ENCODE measurements around the gene AATK.

AATK gene

DNA sequence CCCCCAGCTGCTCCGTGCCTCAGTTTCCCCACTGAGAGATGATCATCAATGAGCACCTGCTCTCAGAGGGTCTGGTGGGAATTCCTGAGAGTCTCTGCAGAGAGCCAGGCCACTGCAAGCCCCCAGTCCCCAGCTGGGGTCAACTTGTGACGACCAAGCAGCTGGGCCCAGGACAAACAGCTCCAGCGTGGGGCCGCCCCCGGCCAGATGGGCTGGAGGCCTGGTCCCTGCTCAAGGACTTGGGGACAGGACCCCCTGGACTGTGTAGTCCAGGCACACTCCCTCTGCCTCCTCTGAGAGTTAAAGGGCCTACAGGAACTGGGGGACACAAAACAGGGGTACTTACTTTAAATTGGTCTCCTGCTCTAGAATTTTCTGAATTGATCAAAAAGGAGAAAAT lies 16.6 kb upstream of the AATK start:
- no peaks in the 10 kb centered on the region for H3K36me3 ChIP-seq (ENCODE audit: control insufficient read depth in 2 of 2, insufficient read depth in 2 of 2, low read length in 2 of 2)
- peaks cover 0 to 4% of the 10 kb centered on the region in 2 donors for H3K27me3 ChIP-seq (ENCODE audit: control insufficient read depth in 2 of 2, insufficient read depth in 2 of 2, low read length in 2 of 2)
- H3K4me3 ChIP-seq (ENCODE audit: low read length in 2 of 2), result no peak overlapping the region
- H3K9me3 ChIP-seq (ENCODE audit: control insufficient read depth in 2 of 2, low read length in 2 of 2), result no peaks in the 10 kb centered on the region
- no peak overlapping the region for H3K9ac ChIP-seq (ENCODE audit: low read depth in 1 of 2, low read length in 2 of 2)
- no peaks in the 10 kb centered on the region for H3K4me1 ChIP-seq (ENCODE audit: control insufficient read depth in 2 of 2, insufficient read depth in 2 of 2, low read length in 2 of 2)
- no peak overlapping the region for H3K27ac ChIP-seq (ENCODE audit: low read depth in 2 of 2, low read length in 2 of 2)

DNA sequence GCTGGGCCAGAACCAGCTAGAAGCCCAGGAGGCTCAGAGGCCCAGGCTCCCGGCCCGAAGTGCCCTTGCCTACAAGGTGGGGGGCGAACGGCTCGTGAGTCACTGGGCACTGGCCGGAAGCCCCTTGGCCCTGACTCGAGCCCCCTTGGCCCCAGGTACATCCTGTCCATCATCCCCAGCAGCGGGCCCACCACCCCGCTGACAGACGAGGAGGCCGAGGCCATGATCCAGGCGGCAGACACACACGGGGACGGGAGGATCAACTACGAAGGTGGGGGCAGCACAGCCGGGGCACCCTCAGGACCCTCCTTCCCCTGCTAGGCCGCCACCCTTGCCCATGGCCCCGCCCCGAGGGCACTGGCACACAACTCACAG lies 15.8 kb upstream of the AATK start:
- no peaks in the 10 kb centered on the region for H3K9me3 ChIP-seq (ENCODE audit: control insufficient read depth in 2 of 2, low read length in 2 of 2)

DNA sequence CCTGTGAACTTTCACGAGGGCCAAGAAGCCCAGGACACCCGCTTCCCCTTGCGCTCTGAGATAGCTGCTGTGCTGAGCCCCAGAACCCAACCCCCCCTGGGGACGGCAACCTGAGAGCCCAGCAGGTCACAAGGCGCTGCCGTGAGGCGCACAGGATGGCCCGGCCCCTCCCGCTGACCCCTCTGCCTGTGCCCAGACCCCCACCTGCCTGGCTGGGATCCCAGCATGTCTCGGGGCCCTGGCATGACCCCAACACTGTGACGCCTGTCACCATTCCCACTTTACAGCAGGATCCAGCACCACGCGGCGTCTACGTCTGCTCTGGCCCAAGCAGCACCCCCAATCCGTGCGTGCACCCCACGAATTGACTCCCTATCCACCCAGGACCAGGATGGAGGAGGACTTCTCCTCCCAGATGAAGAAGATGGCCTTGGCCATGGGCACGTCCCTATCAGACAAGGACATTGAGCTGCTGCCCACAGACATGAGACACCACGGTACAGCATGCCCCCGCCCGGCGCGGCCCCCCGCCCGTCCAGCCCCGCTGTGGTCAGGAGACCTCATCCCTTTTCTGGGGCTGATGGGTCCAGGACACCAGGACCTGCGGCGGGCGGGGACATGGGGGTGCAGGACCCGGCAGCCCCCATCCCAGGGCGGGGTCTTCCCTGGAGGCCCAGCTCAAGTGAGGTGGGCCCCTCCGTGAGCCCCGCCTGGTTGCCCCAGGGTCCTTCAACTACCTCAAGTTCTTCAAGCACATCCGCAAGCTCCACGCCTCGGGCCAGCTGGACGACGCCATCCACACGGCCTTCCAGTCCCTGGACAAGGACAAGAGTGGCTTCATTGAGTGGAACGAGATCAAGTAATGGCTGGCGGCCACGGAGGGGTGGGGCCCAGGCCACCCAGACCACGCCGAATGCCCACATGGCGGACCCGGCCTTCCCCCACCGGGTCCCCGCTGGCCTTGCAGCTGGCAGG lies 15.1 kb upstream of the AATK start:
- Histone ChIP-seq H3K27me3 (ENCODE audit: control insufficient read depth in 2 of 2, insufficient read depth in 2 of 2, low read length in 2 of 2) (peaks cover 0 to 4% of the 10 kb centered on the region in 2 donors), H3K4me1 (ENCODE audit: control insufficient read depth in 2 of 2, insufficient read depth in 2 of 2, low read length in 2 of 2) (no peaks in the 10 kb centered on the region), H3K9me3 (ENCODE audit: control insufficient read depth in 2 of 2, low read length in 2 of 2) (no peaks in the 10 kb centered on the region), H3K27ac (ENCODE audit: low read depth in 2 of 2, low read length in 2 of 2) (no peak overlapping the region), H3K9ac (ENCODE audit: low read depth in 1 of 2, low read length in 2 of 2) (no peak overlapping the region), H3K36me3 (ENCODE audit: control insufficient read depth in 2 of 2, insufficient read depth in 2 of 2, low read length in 2 of 2) (no peaks in the 10 kb centered on the region), H3K4me3 (ENCODE audit: low read length in 2 of 2) (no peak overlapping the region)

More for the DNA sequence above, 15.8 kb upstream of the AATK start:
- Histone ChIP-seq H3K27ac (ENCODE audit: low read depth in 2 of 2, low read length in 2 of 2) (no peak overlapping the region), H3K4me3 (ENCODE audit: low read length in 2 of 2) (no peak overlapping the region), H3K4me1 (ENCODE audit: control insufficient read depth in 2 of 2, insufficient read depth in 2 of 2, low read length in 2 of 2) (no peaks in the 10 kb centered on the region), H3K27me3 (ENCODE audit: control insufficient read depth in 2 of 2, insufficient read depth in 2 of 2, low read length in 2 of 2) (peaks cover 0 to 4% of the 10 kb centered on the region in 2 donors), H3K9ac (ENCODE audit: low read depth in 1 of 2, low read length in 2 of 2) (no peak overlapping the region), H3K36me3 (ENCODE audit: control insufficient read depth in 2 of 2, insufficient read depth in 2 of 2, low read length in 2 of 2) (no peaks in the 10 kb centered on the region)

DNA sequence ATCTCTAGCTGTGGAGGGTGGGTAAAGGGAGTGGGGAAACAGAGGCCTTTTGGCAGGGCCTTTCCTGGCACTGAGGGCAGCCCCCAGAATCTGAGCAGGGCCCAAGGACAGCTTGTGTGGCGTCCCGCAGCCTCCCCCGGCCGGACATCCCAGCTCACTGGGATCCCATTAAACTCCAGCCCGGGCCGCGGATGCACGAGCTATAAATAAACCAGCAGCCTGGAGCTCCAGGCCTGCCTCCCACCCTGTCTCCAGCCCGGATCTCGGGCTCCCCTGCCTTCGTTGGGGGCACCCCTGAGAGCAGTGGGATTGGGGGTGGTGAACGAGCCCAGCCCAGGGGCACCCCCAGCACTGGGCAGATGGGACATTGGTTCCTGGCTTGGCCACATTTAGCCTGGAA lies 13.8 kb upstream of the AATK start:
- no peaks in the 10 kb centered on the region for H3K36me3 ChIP-seq (ENCODE audit: control insufficient read depth in 2 of 2, insufficient read depth in 2 of 2, low read length in 2 of 2)
- no peak overlapping the region for H3K9ac ChIP-seq (ENCODE audit: low read depth in 1 of 2, low read length in 2 of 2)
- peaks cover 0 to 4% of the 10 kb centered on the region in 2 donors for H3K27me3 ChIP-seq (ENCODE audit: control insufficient read depth in 2 of 2, insufficient read depth in 2 of 2, low read length in 2 of 2)
- no peaks in the 10 kb centered on the region for H3K4me1 ChIP-seq (ENCODE audit: control insufficient read depth in 2 of 2, insufficient read depth in 2 of 2, low read length in 2 of 2)
- no peak overlapping the region for H3K4me3 ChIP-seq (ENCODE audit: low read length in 2 of 2)
- no peaks in the 10 kb centered on the region for H3K9me3 ChIP-seq (ENCODE audit: control insufficient read depth in 2 of 2, low read length in 2 of 2)
- no peak overlapping the region for H3K27ac ChIP-seq (ENCODE audit: low read depth in 2 of 2, low read length in 2 of 2)

DNA sequence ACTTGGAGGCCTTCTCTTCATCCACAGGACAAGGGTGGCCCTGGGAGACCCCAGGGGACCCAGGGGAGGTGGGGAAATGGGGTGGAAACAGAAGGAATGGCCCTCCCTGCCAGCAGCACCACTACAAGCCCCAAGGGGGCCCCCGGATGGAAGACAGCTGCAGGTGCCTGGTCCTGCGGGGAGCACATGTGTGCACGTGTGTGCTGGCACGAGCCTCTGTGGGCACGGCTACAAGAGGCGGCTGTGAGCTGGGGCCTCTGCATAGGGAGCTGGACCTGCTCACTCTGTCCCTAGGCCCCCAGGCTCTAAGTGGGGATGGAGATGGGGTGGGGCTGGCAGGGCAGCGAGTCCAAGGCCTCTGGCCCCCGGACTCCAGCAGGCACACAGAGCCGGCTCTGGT lies 13.2 kb upstream of the AATK start:
- Histone ChIP-seq H3K27ac (ENCODE audit: low read depth in 2 of 2, low read length in 2 of 2) (no peak overlapping the region), H3K9me3 (ENCODE audit: control insufficient read depth in 2 of 2, low read length in 2 of 2) (no peaks in the 10 kb centered on the region), H3K4me1 (ENCODE audit: control insufficient read depth in 2 of 2, insufficient read depth in 2 of 2, low read length in 2 of 2) (no peaks in the 10 kb centered on the region), H3K9ac (ENCODE audit: low read depth in 1 of 2, low read length in 2 of 2) (no peak overlapping the region), H3K4me3 (ENCODE audit: low read length in 2 of 2) (no peak overlapping the region), H3K27me3 (ENCODE audit: control insufficient read depth in 2 of 2, insufficient read depth in 2 of 2, low read length in 2 of 2) (peaks cover 0 to 4% of the 10 kb centered on the region in 2 donors), H3K36me3 (ENCODE audit: control insufficient read depth in 2 of 2, insufficient read depth in 2 of 2, low read length in 2 of 2) (no peaks in the 10 kb centered on the region)

DNA sequence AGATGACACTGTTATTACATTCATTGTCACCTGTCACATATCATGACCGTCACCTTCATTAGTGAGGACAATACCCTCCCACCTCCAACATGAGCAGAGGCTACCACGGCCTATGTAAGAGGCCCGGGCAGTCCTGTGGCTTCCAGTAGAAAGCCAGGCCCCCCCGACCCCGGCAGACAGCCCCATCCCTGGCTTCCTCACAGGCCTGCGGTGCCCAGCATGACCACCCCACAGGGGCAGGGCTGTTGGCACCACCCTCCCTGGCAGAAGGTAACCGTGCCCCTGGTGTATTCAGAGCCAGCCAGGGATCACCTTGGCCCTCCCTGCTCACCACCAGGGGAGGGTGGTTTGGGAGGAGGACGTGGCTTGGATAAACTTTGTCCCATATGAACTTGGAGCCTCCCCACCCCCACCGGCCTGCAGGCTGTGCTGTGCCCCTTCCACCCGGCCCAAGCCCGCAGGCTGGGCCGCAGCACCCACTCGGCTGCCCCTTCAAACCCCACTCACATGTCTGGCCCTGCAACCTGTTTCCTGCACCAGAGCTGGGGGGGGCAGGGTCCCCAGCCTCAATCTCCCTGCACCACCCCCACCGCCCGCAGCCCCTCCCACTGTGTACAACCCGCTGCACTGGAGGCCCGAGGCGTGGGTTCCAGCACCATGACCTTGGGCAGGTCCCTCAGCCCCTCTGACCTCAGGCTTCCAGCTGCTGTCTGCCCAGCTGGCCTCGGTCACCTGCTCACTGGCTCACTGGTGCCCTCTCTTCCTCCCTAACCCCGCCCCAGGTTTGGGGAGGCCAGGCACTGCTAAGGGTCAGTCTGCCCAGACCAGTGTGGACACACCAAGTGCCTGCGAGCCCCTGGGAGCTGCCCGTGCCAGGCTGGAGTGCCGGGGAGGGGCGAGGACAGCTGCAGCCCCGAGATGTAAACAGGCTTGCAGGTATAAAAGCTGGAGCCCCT lies 12.4 kb upstream of the AATK start:
- Histone ChIP-seq H3K27ac (ENCODE audit: low read depth in 2 of 2, low read length in 2 of 2) (no peak overlapping the region), H3K4me1 (ENCODE audit: control insufficient read depth in 2 of 2, insufficient read depth in 2 of 2, low read length in 2 of 2) (no peaks in the 10 kb centered on the region), H3K36me3 (ENCODE audit: control insufficient read depth in 2 of 2, insufficient read depth in 2 of 2, low read length in 2 of 2) (no peaks in the 10 kb centered on the region), H3K9ac (ENCODE audit: low read depth in 1 of 2, low read length in 2 of 2) (no peak overlapping the region), H3K27me3 (ENCODE audit: control insufficient read depth in 2 of 2, insufficient read depth in 2 of 2, low read length in 2 of 2) (no peaks in the 10 kb centered on the region), H3K9me3 (ENCODE audit: control insufficient read depth in 2 of 2, low read length in 2 of 2) (no peaks in the 10 kb centered on the region), H3K4me3 (ENCODE audit: low read length in 2 of 2) (no peak overlapping the region)

DNA sequence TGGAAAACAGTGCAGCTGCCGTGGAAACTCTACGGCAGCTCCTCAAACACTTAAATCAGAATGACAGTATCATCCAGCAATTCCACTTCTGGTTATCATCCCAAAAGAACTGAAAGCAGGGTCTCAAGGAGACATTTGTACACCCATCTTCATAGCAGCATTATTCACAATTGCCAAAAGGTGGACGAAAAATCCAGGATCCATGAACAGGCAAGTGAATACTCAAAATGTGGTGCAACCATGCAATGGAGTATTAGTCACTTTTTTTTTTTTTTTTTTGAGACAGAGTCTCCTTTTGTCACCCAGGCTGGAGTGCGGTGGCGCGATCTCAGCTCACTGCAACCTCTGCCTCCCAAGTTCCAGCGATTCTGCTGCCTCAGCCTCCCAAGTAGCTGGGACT lies 10.6 kb upstream of the AATK start:
- no peaks in the 10 kb centered on the region for H3K4me1 ChIP-seq (ENCODE audit: control insufficient read depth in 2 of 2, insufficient read depth in 2 of 2, low read length in 2 of 2)
- H3K36me3 ChIP-seq (ENCODE audit: control insufficient read depth in 2 of 2, insufficient read depth in 2 of 2, low read length in 2 of 2), result no peaks in the 10 kb centered on the region
- no peak overlapping the region for H3K4me3 ChIP-seq (ENCODE audit: low read length in 2 of 2)
- H3K9me3 ChIP-seq (ENCODE audit: control insufficient read depth in 2 of 2, low read length in 2 of 2), result no peaks in the 10 kb centered on the region
- H3K27me3 ChIP-seq (ENCODE audit: control insufficient read depth in 2 of 2, insufficient read depth in 2 of 2, low read length in 2 of 2), result no peaks in the 10 kb centered on the region
- no peak overlapping the region for H3K27ac ChIP-seq (ENCODE audit: low read depth in 2 of 2, low read length in 2 of 2)
- H3K9ac ChIP-seq (ENCODE audit: low read depth in 1 of 2, low read length in 2 of 2), result no peak overlapping the region

DNA sequence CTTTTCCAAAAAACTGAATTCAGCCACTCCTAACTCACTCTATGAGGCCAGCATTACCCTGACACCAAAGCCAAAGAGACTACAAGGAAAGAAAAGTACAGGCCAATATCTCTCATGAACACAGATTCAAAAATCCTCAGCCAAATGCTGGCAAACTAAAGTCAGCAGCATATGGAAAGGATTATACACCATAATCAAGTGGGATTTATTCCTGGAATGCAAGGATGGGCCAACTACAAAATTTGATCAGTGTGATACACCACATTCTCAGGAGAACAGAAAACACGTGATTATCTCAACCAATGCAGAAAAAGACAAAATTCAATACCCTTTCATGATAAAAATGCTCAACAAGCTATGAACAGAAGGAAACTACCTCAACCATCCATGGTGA lies 7.7 kb upstream of the AATK start:
- Histone ChIP-seq H3K4me1 (ENCODE audit: control insufficient read depth in 2 of 2, insufficient read depth in 2 of 2, low read length in 2 of 2) (no peaks in the 10 kb centered on the region), H3K9me3 (ENCODE audit: control insufficient read depth in 2 of 2, low read length in 2 of 2) (no peaks in the 10 kb centered on the region), H3K4me3 (ENCODE audit: low read length in 2 of 2) (no peak overlapping the region), H3K36me3 (ENCODE audit: control insufficient read depth in 2 of 2, insufficient read depth in 2 of 2, low read length in 2 of 2) (no peaks in the 10 kb centered on the region), H3K27me3 (ENCODE audit: control insufficient read depth in 2 of 2, insufficient read depth in 2 of 2, low read length in 2 of 2) (no peaks in the 10 kb centered on the region), H3K9ac (ENCODE audit: low read depth in 1 of 2, low read length in 2 of 2) (no peak overlapping the region), H3K27ac (ENCODE audit: low read depth in 2 of 2, low read length in 2 of 2) (no peak overlapping the region)

DNA sequence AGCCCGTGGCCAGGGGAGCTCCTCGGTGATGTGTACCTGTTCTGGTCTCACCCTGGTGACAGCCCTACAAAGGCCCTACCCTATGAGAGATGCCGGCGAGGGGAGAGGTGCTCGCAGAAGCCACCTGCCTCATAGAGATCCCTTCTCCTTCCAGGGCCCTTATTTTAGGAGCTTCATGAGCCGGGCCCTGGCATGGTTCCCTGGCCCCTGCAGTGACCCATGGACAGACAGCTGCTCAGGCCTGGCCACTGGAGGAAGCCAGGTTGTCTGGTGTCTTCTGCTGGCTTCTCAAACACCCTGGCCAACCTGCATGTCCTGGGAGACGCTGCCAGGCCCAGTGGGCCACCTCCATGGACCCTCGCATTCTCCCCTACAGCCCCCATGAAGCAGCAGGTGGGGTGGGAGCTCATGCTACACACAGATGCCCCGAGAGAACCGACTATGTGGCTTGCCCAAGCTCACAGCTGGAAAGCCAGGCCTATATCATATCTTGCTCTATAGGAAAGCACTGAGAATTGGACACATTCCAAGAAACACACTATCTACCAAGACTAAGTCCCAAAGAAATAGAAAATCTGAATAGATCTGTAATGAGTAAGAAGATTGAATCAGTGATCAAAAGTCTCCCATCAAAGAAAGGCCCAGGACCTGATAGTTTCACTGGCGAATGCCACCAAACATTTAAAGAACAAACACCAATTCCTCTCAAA lies 7.2 kb upstream of the AATK start:
- Histone ChIP-seq H3K9me3 (ENCODE audit: control insufficient read depth in 2 of 2, low read length in 2 of 2) (no peaks in the 10 kb centered on the region), H3K4me1 (ENCODE audit: control insufficient read depth in 2 of 2, insufficient read depth in 2 of 2, low read length in 2 of 2) (no peaks in the 10 kb centered on the region), H3K9ac (ENCODE audit: low read depth in 1 of 2, low read length in 2 of 2) (no peak overlapping the region), H3K27me3 (ENCODE audit: control insufficient read depth in 2 of 2, insufficient read depth in 2 of 2, low read length in 2 of 2) (no peaks in the 10 kb centered on the region), H3K36me3 (ENCODE audit: control insufficient read depth in 2 of 2, insufficient read depth in 2 of 2, low read length in 2 of 2) (no peaks in the 10 kb centered on the region), H3K27ac (ENCODE audit: low read depth in 2 of 2, low read length in 2 of 2) (no peak overlapping the region), H3K4me3 (ENCODE audit: low read length in 2 of 2) (no peak overlapping the region)
